Measurements from ENCODE around the gene AFF2. TPM values are rescaled to one million over a fixed set of nuclear protein-coding genes. Genes with fewer than 3 reads are reported as not detected.

Gene AFF2
- total RNA-seq, 1 donor from 2014 or later, result 10.9 TPM

- TF ChIP-seq CTCF (IDR thresholded peaks at IDR 0.05), result no peak
Measured at GRCh38 chrX:148871422-148872160, 371.2 kb downstream of the AFF2 start.

GRCh38 chrX:148872161-148872535 lies 371.7 kb downstream of the AFF2 start:
- H3K36me3 ChIP-seq, result no peaks in the 10 kb centered on the region
- TF ChIP-seq CTCF (IDR thresholded peaks at IDR 0.05), result no peak
- no peak overlapping the region for H3K27ac ChIP-seq
- ATAC-seq (no peak), DNase-seq (no peak)
- intact Hi-C loops (cut with DNase I), result no loop called here
- H3K27me3 ChIP-seq (ENCODE audit: low read depth), result no peaks in the 10 kb centered on the region
- H3K4me1 ChIP-seq, result no peaks in the 10 kb centered on the region
- H3K4me3 ChIP-seq, result no peak overlapping the region
- no peaks in the 10 kb centered on the region for H3K9me3 ChIP-seq

More at GRCh38 chrX:148871422-148872160, 371.2 kb downstream of the AFF2 start:
- no peaks in the 10 kb centered on the region for H3K27me3 ChIP-seq (ENCODE audit: low read depth)
- H3K27ac ChIP-seq, result no peak overlapping the region
- intact Hi-C loops (cut with DNase I), result no loop called here
- DNase-seq (no peak), ATAC-seq (no peak)
- H3K36me3 ChIP-seq, result no peaks in the 10 kb centered on the region
- no peaks in the 10 kb centered on the region for H3K4me1 ChIP-seq
- no peak overlapping the region for H3K4me3 ChIP-seq
- no peaks in the 10 kb centered on the region for H3K9me3 ChIP-seq

GRCh38 chrX:148872881-148873280 lies 372.5 kb downstream of the AFF2 start:
- Histone ChIP-seq H3K4me1 (no peaks in the 10 kb centered on the region), H3K9me3 (no peaks in the 10 kb centered on the region), H3K27ac (no peak overlapping the region), H3K27me3 (ENCODE audit: low read depth) (no peaks in the 10 kb centered on the region), H3K4me3 (no peak overlapping the region), H3K36me3 (no peaks in the 10 kb centered on the region)
- intact Hi-C loops (cut with DNase I), result no loop called here
- no peak for TF ChIP-seq CTCF (IDR thresholded peaks at IDR 0.05)
- ATAC-seq, result no peak
- no peak for DNase-seq

DNA sequence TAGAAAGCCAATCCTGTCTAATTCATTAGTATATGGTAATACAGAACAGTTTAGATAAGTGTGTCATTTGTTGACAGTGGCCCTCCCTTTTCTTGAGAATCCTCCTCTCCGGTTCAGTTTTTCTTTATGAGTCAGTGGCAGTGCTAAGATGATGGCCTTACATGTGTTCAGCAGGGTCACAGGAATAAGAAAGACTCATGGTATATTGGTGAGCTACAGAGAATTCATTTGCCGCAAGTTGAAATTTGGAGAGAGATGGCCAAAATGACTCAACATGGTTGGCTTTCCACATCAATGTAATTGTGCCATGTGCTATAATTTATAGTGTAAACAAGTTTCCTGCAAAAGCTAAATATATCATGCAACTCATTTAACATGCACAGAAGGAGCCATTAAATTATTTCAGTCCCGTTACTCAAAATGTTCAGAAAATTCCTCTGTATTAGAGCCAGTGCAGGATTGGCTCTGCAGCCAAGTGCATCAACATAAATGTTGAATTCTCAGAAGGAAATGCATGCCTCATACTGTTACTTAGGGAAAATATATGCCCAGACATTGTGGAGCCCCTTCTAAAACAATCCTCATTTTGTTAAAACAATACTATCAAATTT lies 374.3 kb downstream of the AFF2 start:
- no peaks in the 10 kb centered on the region for H3K27me3 ChIP-seq (ENCODE audit: low read depth)
- TF ChIP-seq CTCF (IDR thresholded peaks at IDR 0.05), result no peak
- no peak overlapping the region for H3K27ac ChIP-seq
- no peaks in the 10 kb centered on the region for H3K4me1 ChIP-seq
- ATAC-seq (no peak), DNase-seq (no peak)
- intact Hi-C loops (cut with DNase I), result no loop called here
- no peaks in the 10 kb centered on the region for H3K9me3 ChIP-seq
- no peak overlapping the region for H3K4me3 ChIP-seq
- H3K36me3 ChIP-seq, result no peaks in the 10 kb centered on the region

DNA sequence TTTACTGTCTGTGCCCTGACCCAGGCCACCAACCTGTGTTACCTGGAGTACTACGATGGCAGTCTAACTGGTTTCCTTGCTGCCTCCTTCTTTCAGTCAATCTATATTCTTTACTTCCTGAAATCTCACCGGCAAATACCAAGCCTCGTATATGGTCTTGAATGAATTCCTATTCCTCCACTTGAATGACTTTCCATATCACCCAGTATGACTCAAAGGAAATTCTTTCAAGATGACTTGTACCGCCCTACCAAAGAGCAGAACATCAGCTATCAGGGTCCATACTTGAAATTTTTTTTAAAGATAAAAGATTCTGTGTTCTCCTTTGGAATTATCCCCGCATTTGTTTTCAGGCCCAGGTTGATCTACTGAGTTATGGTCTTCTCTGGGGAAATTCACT lies 378.0 kb downstream of the AFF2 start:
- Histone ChIP-seq H3K9me3 (no peaks in the 10 kb centered on the region), H3K36me3 (no peaks in the 10 kb centered on the region), H3K4me3 (no peak overlapping the region), H3K27me3 (ENCODE audit: low read depth) (no peaks in the 10 kb centered on the region), H3K27ac (no peak overlapping the region), H3K4me1 (no peaks in the 10 kb centered on the region)
- intact Hi-C loops (cut with DNase I), result no loop called here
- DNase-seq (no peak), ATAC-seq (no peak)
- TF ChIP-seq CTCF (IDR thresholded peaks at IDR 0.05), result no peak
